ENCODE results near the gene ANO2.

Gene ANO2

DNA sequence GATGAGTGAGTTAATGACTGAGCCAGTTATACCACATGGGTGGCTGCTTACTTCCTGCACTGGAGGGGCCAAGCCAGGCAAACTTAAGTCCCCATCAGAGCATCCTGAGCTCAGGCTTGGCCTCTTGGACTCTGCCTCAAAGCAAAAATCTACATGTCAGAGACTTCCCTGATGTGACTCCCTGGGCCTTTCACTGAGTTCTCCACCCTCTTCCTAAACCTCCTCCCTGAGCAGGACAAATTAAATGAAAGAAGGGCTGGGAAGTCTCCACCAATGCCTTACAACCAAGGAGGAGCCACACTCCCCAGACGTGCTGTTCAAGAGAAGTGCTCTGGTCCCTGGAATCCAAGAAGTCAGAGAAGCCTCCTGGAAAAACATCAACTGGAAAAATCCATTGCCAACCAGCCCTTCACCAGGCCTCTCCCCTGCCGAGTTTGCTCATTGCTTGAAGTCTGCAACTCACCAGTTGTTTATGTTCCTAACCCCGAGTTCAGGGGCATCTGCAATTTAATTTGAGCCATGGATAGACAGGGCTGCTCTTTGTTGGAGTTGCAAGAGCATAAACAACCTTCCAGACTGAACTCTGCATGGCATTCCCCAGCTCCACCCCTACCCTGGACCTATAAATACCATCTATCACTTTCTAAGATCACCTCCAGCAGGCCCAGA lies 160.5 kb downstream of the ANO2 start:
- FAIRE-seq (no peak), DNase-seq (ENCODE audit: insufficient read length, low spot score) (no peak)

DNA sequence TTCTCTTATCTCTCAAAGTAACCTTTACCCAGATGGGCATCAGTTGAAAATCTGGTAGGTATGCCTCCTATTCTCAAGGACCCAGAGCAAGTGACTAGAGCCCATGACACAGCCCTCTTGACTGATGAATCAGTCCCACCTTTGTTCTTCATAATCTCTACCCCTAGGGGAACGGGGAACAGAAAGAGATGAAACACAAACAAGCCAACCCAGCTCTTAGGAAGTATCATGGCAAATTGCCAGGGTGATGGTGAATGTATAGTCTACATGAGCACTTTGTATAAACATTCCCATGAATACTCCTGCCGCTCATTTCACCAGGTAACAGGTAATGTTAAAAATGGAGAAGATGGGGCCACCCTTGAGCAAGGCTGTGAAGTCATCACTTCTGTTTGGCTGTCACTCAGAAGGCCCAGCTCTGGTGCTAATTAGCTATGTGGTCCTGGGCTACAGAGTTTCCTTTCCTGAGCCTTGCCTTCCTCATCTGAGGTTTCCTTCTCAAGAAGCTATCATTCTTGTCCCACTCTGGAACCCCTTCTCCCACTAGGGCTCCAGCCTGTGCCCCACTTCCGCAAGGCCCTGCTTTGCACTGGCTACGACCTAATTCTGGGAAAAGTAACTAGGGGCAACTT lies 161.7 kb downstream of the ANO2 start:
- no peak for DNase-seq (ENCODE audit: insufficient read length, low spot score)

GRCh38 chr12:5780536-5780935 lies 164.5 kb downstream of the ANO2 start:
- DNase-seq (ENCODE audit: insufficient read length, low spot score) (no peak), FAIRE-seq (no peak)

More for the DNA sequence above, 161.7 kb downstream of the ANO2 start:
- FAIRE-seq: no peak

GRCh38 chr12:5779401-5779800 lies 165.7 kb downstream of the ANO2 start:
- FAIRE-seq (no peak), DNase-seq (ENCODE audit: insufficient read length, low spot score) (no peak)

DNA sequence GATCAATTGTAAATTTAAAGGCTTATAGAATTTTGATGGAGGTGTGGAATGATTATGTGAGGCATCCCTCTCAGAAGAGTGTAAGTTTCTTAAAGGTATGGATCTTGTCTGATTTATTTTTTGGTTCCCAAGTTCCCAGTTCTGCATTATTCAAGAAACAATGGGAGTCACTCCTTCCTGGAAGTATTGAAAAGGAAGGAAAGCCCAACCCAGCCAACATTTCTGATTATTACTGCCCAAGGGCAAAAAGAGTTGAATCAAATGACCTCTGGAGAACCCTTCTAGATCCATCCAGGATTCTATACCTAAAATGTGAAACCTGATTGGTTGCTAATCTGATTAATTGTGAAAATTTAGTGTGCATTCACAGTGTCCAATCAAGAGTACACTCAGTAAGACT lies 166.2 kb downstream of the ANO2 start:
- no peak for FAIRE-seq
- DNase-seq (ENCODE audit: insufficient read length, low spot score): no peak

GRCh38 chr12:5777451-5777850 lies 167.6 kb downstream of the ANO2 start:
- DNase-seq (ENCODE audit: insufficient read length, low spot score) (no peak), FAIRE-seq (no peak)

GRCh38 chr12:5776091-5776490 lies 169.0 kb downstream of the ANO2 start:
- DNase-seq (ENCODE audit: insufficient read length, low spot score) (no peak), FAIRE-seq (no peak)

DNA sequence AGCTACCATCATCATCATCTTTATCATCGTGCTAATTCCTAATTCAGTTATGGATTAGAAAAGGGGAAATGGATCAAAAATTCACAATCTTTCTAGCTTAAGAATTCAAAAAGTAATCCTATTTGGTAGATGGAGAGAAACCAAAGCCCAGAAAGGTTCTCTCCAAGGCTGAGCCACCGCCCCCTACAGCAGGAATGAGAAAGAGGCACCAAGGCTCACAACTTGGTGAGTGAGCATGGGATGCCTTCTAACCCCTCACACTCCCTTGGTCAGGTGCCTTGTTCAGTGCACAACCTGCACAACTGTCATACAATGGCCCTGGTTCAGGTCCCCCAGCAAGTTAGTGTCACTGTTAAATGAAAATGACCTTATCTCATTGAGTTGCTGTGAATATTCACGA lies 171.5 kb downstream of the ANO2 start:
- FAIRE-seq (no peak), DNase-seq (ENCODE audit: insufficient read length, low spot score) (no peak)

DNA sequence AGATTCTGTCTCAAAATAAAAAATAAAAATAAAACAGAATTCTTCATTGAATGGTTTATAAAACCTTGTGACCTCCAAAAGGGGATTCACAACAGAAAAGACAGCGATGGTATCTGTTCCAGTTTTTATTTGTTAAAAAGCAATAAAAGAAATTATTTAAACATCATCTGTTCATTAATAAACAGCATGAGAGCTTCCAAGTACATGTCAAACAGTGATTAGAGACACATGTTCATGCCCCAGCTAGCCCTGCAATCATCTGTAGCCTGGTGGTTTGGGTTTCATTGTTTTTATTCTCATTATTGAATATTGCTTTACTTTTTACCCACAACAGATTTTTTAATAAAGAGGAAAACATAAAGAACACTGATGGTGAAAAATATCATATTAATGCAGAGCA lies 173.3 kb downstream of the ANO2 start:
- no peak for FAIRE-seq
- no peak for DNase-seq (ENCODE audit: insufficient read length, low spot score)

GRCh38 chr12:5770727-5771126 lies 174.3 kb downstream of the ANO2 start:
- no peak for DNase-seq (ENCODE audit: insufficient read length, low spot score)
- FAIRE-seq: no peak

- FAIRE-seq: no peak
Observed at GRCh38 chr12:5768581-5769196, 176.4 kb downstream of the ANO2 start.

GRCh38 chr12:5768171-5768570 lies 176.9 kb downstream of the ANO2 start:
- no peak for FAIRE-seq
- DNase-seq (ENCODE audit: insufficient read length, low spot score): no peak

More at GRCh38 chr12:5768581-5769196, 176.4 kb downstream of the ANO2 start:
- DNase-seq (ENCODE audit: insufficient read length, low spot score): no peak

GRCh38 chr12:5758347-5758746 lies 186.7 kb downstream of the ANO2 start:
- FAIRE-seq (no peak), DNase-seq (ENCODE audit: insufficient read length, low spot score) (no peak)

GRCh38 chr12:5756338-5756842 lies 188.7 kb downstream of the ANO2 start:
- no peak for FAIRE-seq

DNA sequence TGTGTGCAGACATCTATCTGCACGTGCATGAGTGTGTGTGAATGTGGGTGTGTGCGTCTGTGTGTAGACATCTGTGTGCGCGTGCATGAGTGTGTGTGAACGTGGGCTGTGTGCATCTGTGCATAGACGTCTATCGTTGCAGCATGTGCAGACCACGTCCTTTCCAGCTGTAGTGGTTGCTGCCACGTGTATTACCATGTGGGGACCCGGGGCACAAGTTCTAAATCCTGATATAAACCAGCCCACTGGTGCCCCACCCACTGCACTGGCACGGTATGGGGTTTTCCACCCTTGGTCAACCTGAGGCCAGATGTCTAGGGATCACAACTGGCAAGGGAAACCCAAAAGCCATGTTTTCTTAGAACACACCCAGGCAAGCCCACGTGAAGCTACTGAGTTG lies 197.0 kb downstream of the ANO2 start:
- FAIRE-seq: no peak
- no peak for DNase-seq (ENCODE audit: insufficient read length, low spot score)

More at GRCh38 chr12:5756338-5756842, 188.7 kb downstream of the ANO2 start:
- no peak for DNase-seq (ENCODE audit: insufficient read length, low spot score)

GRCh38 chr12:5746917-5747316 lies 198.1 kb downstream of the ANO2 start:
- FAIRE-seq (no peak), DNase-seq (ENCODE audit: insufficient read length, low spot score) (no peak)

- FAIRE-seq: no peak
Observed at GRCh38 chr12:5746036-5746908, 198.8 kb downstream of the ANO2 start.

DNA sequence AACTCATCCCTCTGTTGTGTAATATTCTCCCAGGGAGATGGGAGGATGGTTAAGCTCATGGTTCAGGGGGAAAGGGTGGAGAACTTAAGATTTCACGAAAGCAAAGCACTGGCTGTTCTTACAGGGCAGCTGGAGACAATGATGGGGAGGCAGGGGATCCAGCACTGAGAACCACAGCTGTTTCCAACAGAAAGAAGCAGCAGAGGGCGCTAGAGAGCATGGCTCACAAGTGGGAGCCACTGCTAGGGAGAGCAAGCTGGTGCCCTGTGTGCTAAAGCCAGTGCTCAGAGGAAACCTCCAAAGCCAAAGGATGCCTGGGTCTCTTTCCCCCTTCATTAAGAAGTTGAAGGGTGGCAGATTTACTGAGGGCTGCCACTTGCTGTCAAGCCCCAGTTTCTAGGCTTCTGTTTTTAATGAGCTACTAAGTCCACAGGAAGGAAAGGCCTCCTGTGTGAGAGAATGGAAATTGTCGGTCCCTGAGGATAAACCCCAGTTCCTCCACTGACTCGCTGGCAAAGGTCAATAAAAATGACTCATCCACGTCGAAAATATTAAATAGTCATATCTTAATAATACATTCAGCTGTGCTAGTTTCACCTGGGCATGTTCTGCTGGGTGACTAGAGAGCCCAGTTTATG lies 199.7 kb downstream of the ANO2 start:
- DNase-seq (ENCODE audit: insufficient read length, low spot score): peak; percentile 44
- FAIRE-seq: peak; percentile 83

More at GRCh38 chr12:5746036-5746908, 198.8 kb downstream of the ANO2 start:
- no peak for DNase-seq (ENCODE audit: insufficient read length, low spot score)

DNA sequence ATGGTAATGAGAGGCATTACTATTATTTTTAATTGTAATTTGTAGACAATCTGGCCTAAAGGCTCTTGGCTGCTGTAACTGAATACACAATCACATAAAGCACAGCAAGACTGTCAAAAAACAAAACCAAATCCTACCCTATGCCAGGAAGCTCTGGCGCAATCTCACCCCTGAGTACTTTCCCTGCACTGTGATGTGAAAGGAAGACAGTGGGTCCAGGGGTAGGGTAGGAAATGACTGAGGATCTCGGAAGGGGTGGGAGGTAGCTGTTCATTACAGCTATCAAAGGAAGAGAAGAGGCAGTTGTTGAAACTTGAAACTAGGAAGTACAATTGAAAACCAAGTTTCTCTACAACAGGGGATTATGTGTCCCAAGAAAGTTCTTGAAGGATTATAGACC lies 202.8 kb downstream of the ANO2 start:
- FAIRE-seq (no peak), DNase-seq (ENCODE audit: insufficient read length, low spot score) (no peak)

- DNase-seq (ENCODE audit: insufficient read length, low spot score): no peak
- no peak for FAIRE-seq
Observed at GRCh38 chr12:5739917-5740316, 205.1 kb downstream of the ANO2 start.
